K562 (cell line): Measurements from ENCODE around the gene BDKRB2. TPM values are rescaled to one million over a fixed set of nuclear protein-coding genes. Genes with fewer than 3 reads are reported as not detected.

Experiments used
- CXXC5 ChIP-seq: fragments of 250-450 bp; sonication (Bioruptor Pico); IDR thresholded peaks from 2 replicates; pipeline ENCODE4 v1.8.0; 2022; ENCODE audit warnings: inconsistent platforms, mild to moderate bottlenecking, moderate library complexity
- FOXJ3 ChIP-seq: sonication (generic); formaldehyde crosslinking; IDR thresholded peaks from 2 replicates; pipeline ENCODE4 v1.4.0; 2020; ENCODE audit warnings: mild to moderate bottlenecking, missing genetic modification reagents
- HNRNPL ChIP-seq: fragments of 200-400 bp; formaldehyde crosslinking; IDR thresholded peaks from 2 replicates; pipeline ENCODE4 v1.6.1; 2017; ENCODE audit warnings: low read depth, mild to moderate bottlenecking, low read length
- MAFK ChIP-seq: IDR thresholded peaks from 2 replicates; pipeline ENCODE4 v1.6.1; 2011; ENCODE audit warnings: low read length, improper control_type of control experiment
- MAX ChIP-seq: sonication (generic); formaldehyde crosslinking; IDR thresholded peaks from 2 replicates; pipeline ENCODE4 v1.9.0; 2022; ENCODE audit warnings: mild to moderate bottlenecking, missing genetic modification reagents
- SPI1 ChIP-seq: IDR thresholded peaks from 2 replicates; pipeline ENCODE4 v1.6.1; 2011; ENCODE audit warnings: low read depth, low read length, control low read depth, borderline replicate concordance
- TAF15 ChIP-seq: fragments of 200-400 bp; formaldehyde crosslinking; IDR thresholded peaks from 2 replicates; pipeline ENCODE4 v1.6.1; 2017; ENCODE audit warnings: mild to moderate bottlenecking, low read depth, low read length, moderate library complexity
- TFAP4 ChIP-seq: sonication (generic); formaldehyde crosslinking; IDR thresholded peaks from 2 replicates; pipeline ENCODE4 v1.8.0; 2022; ENCODE audit warnings: missing genetic modification reagents, mild to moderate bottlenecking, moderate library complexity, borderline replicate concordance
- THRB ChIP-seq: fragments of 450-650 bp; formaldehyde crosslinking; conservative IDR thresholded peaks from 2 replicates; pipeline ENCODE4 v1.4.0; 2022; ENCODE audit warnings: mild to moderate bottlenecking, missing genetic modification characterization
- polyA plus RNA-seq, 8 experiments: library from polyadenylated mRNA; depleted of rRNA in 4 of 8; stranded (reverse) in 5 of 8; unstranded in 3 of 8; fragments of >200 nt; fragmentation: Nextera tagmentation in 2 of 8; fragmentation: Illumina TruSeq in 1 of 8; extraction: Ambion mirVana in 2 of 8; extraction: Trizol in 1 of 8; gene quantifications; 2 replicates each; pipeline versions ENCODE4 v1.2.1 to v1.2.3, GENCODE V29; 2011 to 2014; ENCODE audit warnings: inconsistent platforms in 1 of 8, missing spikeins in 1 of 8
- total RNA-seq, 7 experiments: library from RNA; depleted of rRNA in 6 of 7; stranded (reverse); fragments of >200 nt in 6 of 7; fragmentation: Illumina TruSeq in 2 of 7; extraction: Trizol in 2 of 7; gene quantifications; 2 replicates each; pipeline versions ENCODE4 v1.2.1 to v1.2.3, GENCODE V29; 2011 to 2021; ENCODE audit warnings: low replicate concordance in 1 of 7
- TF ChIP-seq, protein P1 (sequence below): fragments of 450-650 bp; IDR thresholded peaks from 2 replicates; pipeline ENCODE4 v1.6.1; 2016; ENCODE audit warnings: low read depth
- TF ChIP-seq, protein P2 (sequence below): sonication (generic); formaldehyde crosslinking; IDR thresholded peaks from 2 replicates; pipeline ENCODE4 v1.8.0; 2022; ENCODE audit warnings: mild to moderate bottlenecking, missing genetic modification reagents

Gene BDKRB2
- total and polyA plus RNA-seq, 9 of the 15 experiments (the other 6 are each of a cell fraction or from before 2014, with no cell fraction given): 0.02 TPM; not detected in 8

DNA sequence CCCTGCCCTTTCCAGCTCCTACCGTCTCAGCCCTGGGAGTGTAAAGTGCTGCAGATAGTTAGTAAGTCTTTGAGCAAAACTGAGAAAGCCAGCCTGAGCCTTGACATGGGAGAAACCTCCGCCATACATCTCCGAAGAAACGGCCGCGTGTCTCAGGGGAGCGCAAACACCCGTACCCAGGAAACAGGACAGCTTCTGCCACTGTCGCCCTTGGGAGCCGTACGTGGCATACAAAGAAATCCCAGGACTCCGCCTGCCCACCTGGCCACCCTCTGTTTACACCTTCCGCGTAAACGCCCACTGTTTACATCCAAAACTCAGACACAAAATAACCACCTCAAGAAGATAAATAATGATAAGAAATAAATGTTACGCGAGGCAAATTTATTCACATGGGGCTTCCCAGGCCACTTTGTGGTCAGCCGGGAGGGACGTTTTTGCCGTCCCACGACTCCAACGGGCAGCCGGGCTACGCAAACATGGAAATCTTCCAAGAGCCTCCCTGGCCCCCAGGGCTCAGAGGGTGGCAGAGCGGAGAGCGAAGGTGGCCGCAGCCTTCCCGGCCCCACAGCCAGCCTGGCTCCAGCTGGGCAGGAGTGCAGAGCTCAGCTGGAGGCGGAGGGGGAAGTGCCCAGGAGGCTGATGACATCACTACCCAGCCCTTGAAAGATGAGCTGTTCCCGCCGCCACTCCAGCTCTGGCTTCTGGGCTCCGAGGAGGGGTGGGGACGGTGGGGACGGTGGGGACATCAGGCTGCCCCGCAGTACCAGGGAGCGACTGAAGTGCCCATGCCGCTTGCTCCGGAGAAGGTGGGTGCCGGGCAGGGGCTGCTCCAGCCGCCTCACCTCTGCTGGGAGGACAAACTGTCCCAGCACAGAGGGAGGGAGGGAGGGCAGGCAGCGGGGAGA, at the start of gene BDKRB2 (continued):
- TF ChIP-seq, protein P1, sequence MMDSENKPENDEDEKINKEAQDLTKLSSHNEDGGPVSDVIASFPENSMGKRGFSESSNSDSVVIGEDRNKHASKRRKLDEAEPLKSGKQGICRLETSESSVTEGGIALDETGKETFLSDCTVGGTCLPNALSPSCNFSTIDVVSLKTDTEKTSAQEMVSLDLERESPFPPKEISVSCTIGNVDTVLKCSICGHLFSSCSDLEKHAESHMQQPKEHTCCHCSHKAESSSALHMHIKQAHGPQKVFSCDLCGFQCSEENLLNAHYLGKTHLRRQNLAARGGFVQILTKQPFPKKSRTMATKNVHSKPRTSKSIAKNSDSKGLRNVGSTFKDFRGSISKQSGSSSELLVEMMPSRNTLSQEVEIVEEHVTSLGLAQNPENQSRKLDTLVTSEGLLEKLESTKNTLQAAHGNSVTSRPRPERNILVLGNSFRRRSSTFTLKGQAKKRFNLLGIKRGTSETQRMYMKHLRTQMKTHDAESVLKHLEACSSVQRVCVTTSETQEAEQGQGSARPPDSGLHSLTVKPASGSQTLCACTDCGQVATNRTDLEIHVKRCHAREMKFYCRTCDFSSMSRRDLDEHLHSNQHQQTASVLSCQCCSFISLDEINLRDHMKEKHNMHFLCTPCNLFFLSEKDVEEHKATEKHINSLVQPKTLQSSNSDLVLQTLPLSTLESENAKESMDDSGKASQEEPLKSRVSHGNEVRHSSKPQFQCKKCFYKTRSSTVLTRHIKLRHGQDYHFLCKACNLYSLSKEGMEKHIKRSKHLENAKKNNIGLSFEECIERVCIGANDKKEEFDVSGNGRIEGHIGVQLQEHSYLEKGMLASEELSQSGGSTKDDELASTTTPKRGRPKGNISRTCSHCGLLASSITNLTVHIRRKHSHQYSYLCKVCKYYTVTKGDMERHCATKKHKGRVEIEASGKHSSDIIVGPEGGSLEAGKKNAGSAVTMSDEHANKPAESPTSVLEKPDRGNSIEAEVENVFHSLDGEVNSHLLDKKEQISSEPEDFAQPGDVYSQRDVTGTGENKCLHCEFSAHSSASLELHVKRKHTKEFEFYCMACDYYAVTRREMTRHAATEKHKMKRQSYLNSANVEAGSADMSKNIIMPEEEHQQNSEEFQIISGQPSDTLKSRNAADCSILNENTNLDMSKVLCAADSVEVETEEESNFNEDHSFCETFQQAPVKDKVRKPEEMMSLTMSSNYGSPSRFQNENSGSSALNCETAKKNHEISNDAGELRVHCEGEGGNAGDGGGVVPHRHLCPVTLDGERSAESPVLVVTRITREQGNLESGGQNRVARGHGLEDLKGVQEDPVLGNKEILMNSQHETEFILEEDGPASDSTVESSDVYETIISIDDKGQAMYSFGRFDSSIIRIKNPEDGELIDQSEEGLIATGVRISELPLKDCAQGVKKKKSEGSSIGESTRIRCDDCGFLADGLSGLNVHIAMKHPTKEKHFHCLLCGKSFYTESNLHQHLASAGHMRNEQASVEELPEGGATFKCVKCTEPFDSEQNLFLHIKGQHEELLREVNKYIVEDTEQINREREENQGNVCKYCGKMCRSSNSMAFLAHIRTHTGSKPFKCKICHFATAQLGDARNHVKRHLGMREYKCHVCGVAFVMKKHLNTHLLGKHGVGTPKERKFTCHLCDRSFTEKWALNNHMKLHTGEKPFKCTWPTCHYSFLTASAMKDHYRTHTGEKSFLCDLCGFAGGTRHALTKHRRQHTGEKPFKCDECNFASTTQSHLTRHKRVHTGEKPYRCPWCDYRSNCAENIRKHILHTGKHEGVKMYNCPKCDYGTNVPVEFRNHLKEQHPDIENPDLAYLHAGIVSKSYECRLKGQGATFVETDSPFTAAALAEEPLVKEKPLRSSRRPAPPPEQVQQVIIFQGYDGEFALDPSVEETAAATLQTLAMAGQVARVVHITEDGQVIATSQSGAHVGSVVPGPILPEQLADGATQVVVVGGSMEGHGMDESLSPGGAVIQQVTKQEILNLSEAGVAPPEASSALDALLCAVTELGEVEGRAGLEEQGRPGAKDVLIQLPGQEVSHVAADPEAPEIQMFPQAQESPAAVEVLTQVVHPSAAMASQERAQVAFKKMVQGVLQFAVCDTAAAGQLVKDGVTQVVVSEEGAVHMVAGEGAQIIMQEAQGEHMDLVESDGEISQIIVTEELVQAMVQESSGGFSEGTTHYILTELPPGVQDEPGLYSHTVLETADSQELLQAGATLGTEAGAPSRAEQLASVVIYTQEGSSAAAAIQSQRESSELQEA: no peak
- no peak for TF ChIP-seq MAFK
- TF ChIP-seq MAX (CRISPR knock-in tag): no peak
- TF ChIP-seq THRB: no peak
- TF ChIP-seq, protein P2, sequence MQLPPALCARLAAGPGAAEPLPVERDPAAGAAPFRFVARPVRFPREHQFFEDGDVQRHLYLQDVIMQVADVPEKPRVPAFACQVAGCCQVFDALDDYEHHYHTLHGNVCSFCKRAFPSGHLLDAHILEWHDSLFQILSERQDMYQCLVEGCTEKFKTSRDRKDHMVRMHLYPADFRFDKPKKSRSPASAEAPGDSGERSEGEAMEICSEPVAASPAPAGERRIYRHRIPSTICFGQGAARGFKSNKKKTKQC (CRISPR knock-in tag): no peak
- TF ChIP-seq HNRNPL: no peak
- no peak for TF ChIP-seq FOXJ3 (CRISPR knock-in tag)
- TF ChIP-seq CXXC5 (CRISPR knock-in tag): no peak
- 0 out of 2 replicates have a peak, but pooled peaks have one; percentile 26 for TF ChIP-seq SPI1
- 0 out of 2 replicates have a peak, but pooled peaks have one; percentile 29 for TF ChIP-seq TFAP4 (CRISPR knock-in tag)
- no peak for TF ChIP-seq TAF15
